Gastrocnemius medialis (tissue), 4 donors: ENCODE results near the gene AP1G1.

Experiments used
- POLR2A ChIP-seq, 2 donors: fragments of 450-650 bp; IDR thresholded peaks; one replicate each; pipeline ENCODE4 v1.6.1; 2017; ENCODE audit warnings: antibody characterized with exemption in 2 of 2, mild to moderate bottlenecking in 2 of 2, moderate library complexity in 2 of 2
- TF ChIP-seq, protein P1 (sequence below), 5 experiments: fragments of 450-650 bp in 3 of 5; fragments of 200-600 bp in 2 of 5; sonication (generic) in 2 of 5; IDR thresholded peaks in 4 of 5; conservative IDR thresholded peaks in 1 of 5; 1 replicate in 4 of 5; 2 replicates in 1 of 5; pipeline ENCODE4 v1.5.1; 2016 to 2019; ENCODE audit warnings: antibody characterized with exemption in 5 of 5, mild to moderate bottlenecking in 3 of 5, moderate library complexity in 3 of 5

GRCh38 chr16:71761097-71761496, 47.5 kb downstream of the AP1G1 start:
- TF ChIP-seq, protein P1, sequence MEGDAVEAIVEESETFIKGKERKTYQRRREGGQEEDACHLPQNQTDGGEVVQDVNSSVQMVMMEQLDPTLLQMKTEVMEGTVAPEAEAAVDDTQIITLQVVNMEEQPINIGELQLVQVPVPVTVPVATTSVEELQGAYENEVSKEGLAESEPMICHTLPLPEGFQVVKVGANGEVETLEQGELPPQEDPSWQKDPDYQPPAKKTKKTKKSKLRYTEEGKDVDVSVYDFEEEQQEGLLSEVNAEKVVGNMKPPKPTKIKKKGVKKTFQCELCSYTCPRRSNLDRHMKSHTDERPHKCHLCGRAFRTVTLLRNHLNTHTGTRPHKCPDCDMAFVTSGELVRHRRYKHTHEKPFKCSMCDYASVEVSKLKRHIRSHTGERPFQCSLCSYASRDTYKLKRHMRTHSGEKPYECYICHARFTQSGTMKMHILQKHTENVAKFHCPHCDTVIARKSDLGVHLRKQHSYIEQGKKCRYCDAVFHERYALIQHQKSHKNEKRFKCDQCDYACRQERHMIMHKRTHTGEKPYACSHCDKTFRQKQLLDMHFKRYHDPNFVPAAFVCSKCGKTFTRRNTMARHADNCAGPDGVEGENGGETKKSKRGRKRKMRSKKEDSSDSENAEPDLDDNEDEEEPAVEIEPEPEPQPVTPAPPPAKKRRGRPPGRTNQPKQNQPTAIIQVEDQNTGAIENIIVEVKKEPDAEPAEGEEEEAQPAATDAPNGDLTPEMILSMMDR (IDR thresholded peaks at IDR 0.05 in 4 of 5, conservative IDR thresholded peaks at IDR 0.05 in 1 of 5): no peak
- TF ChIP-seq POLR2A (IDR thresholded peaks at IDR 0.05): no peak
